Measurements from ENCODE around the gene HABP4.

Gene HABP4

DNA sequence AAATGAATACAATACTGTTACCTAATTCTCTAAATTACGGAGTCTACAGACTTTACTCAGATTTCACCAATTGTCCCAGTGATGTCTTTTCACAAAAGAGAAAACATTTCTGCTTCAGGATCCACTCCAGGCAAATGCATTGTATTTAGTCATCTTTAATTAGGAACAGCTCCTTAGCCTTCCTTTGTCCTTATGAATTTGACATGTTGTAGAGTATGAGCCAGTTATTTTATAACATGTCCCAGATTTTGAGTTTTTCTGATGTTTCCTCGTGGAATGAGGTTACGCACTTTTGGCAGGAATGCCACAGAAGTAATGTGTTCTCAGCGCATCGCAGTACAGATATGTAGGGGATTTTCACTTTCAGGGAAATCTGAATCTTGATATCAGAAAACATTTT lies 10.5 kb downstream of the HABP4 start:
- Histone ChIP-seq H3K36me3 (ENCODE audit: control insufficient read depth, insufficient read depth, low read length) (no peaks in the 10 kb centered on the region), H3K27me3 (ENCODE audit: control insufficient read depth, insufficient read depth, low read length) (no peaks in the 10 kb centered on the region), H3K9ac (ENCODE audit: low read depth, low read length) (no peak overlapping the region), H3K4me1 (ENCODE audit: control insufficient read depth, insufficient read depth, low read length) (peaks cover 9% of the 10 kb centered on the region), H3K4me3 (ENCODE audit: low read depth, low read length) (no peak overlapping the region), H3K9me3 (ENCODE audit: control insufficient read depth, insufficient read depth, low read length) (no peaks in the 10 kb centered on the region)

DNA sequence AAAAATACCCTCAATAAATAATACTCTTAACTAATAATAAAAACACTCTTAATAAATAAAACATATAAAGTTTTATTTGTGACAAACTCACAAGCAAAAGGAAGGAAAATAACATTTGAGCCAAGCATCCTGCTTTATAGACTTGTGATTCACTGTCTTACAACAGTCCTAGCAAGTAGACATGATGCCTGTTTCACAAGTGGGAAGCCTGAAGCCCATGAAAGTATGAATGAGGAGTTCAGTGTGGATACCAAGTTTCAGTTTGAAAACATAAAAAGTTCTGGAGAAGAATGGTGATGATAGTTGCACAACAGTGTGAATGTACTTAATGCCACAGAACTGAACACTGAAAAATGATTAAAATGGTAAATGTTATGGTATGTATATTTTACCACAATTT lies 10.9 kb downstream of the HABP4 start:
- Histone ChIP-seq H3K4me3 (ENCODE audit: low read depth, low read length) (no peak overlapping the region), H3K36me3 (ENCODE audit: control insufficient read depth, insufficient read depth, low read length) (no peaks in the 10 kb centered on the region), H3K27me3 (ENCODE audit: control insufficient read depth, insufficient read depth, low read length) (no peaks in the 10 kb centered on the region), H3K4me1 (ENCODE audit: control insufficient read depth, insufficient read depth, low read length) (peaks cover 9% of the 10 kb centered on the region), H3K9ac (ENCODE audit: low read depth, low read length) (no peak overlapping the region), H3K9me3 (ENCODE audit: control insufficient read depth, insufficient read depth, low read length) (no peaks in the 10 kb centered on the region)

DNA sequence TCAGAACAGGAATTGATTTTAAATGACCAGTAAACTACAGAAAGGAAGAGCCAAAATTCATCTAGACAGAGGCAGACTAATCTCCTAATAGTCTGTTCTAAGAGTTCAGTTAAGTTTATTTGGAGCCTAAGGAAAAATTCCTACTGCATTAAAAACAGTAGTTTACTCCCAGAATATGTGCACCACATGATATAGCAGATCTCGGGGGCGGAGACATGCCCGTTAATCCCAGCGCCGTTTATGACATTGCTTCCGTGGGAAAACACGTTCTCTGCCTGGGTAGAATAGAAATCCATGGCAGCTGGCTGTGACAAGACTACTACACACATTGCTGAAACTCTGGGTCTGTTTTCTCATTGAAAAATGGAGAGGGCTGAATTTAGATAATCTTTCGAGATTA lies 11.4 kb downstream of the HABP4 start:
- no peaks in the 10 kb centered on the region for H3K36me3 ChIP-seq (ENCODE audit: control insufficient read depth, insufficient read depth, low read length)
- no peaks in the 10 kb centered on the region for H3K9me3 ChIP-seq (ENCODE audit: control insufficient read depth, insufficient read depth, low read length)
- no peaks in the 10 kb centered on the region for H3K27me3 ChIP-seq (ENCODE audit: control insufficient read depth, insufficient read depth, low read length)
- no peak overlapping the region for H3K9ac ChIP-seq (ENCODE audit: low read depth, low read length)
- peaks cover 9% of the 10 kb centered on the region for H3K4me1 ChIP-seq (ENCODE audit: control insufficient read depth, insufficient read depth, low read length)
- no peak overlapping the region for H3K4me3 ChIP-seq (ENCODE audit: low read depth, low read length)

DNA sequence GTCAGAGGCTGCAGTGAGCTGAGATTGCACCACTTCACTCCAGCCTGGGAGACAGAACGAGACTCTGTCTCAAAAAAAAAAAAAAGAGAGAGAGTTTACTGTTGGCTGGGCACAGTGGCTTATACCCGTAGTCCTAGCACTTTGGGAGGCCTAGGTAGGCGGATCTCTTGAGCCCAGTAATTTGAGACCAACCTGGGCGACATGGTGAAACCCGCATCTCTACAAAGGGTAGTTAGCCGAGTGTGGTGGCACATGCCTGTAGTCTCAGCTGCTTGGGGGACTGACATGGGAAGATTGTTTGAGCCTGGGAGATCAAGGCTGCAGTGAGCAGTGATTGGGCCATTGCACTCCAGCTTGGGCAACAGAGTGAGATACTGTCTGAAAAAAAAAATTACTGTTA lies 12.6 kb downstream of the HABP4 start:
- Histone ChIP-seq H3K27me3 (ENCODE audit: control insufficient read depth, insufficient read depth, low read length) (no peaks in the 10 kb centered on the region), H3K4me3 (ENCODE audit: low read depth, low read length) (no peak overlapping the region), H3K4me1 (ENCODE audit: control insufficient read depth, insufficient read depth, low read length) (peaks cover 9% of the 10 kb centered on the region), H3K36me3 (ENCODE audit: control insufficient read depth, insufficient read depth, low read length) (no peaks in the 10 kb centered on the region), H3K9me3 (ENCODE audit: control insufficient read depth, insufficient read depth, low read length) (no peaks in the 10 kb centered on the region), H3K9ac (ENCODE audit: low read depth, low read length) (no peak overlapping the region)

DNA sequence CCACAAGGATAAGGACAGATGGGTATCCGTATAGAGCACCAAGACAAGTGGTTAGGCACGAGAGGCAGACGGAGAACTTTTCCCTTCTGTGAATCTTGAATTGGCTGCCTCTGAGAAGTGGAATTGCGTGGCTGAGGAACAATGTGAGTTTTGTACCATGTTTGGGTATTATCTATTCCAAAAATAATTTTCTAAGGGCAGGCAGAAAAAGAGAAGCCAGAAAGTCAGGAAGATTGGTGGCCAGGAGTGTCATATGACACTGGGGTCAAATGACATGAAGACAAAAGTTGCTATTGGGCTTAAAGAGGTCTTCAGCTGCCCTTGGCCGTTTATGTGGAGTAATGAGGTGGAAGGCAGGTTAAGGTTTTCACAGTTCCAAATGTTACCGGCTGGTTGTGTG lies 14.5 kb downstream of the HABP4 start:
- Histone ChIP-seq H3K4me1 (ENCODE audit: control insufficient read depth, insufficient read depth, low read length) (peaks cover 9% of the 10 kb centered on the region), H3K4me3 (ENCODE audit: low read depth, low read length) (no peak overlapping the region), H3K9me3 (ENCODE audit: control insufficient read depth, insufficient read depth, low read length) (no peaks in the 10 kb centered on the region), H3K27me3 (ENCODE audit: control insufficient read depth, insufficient read depth, low read length) (no peaks in the 10 kb centered on the region), H3K36me3 (ENCODE audit: control insufficient read depth, insufficient read depth, low read length) (no peaks in the 10 kb centered on the region), H3K9ac (ENCODE audit: low read depth, low read length) (no peak overlapping the region)

DNA sequence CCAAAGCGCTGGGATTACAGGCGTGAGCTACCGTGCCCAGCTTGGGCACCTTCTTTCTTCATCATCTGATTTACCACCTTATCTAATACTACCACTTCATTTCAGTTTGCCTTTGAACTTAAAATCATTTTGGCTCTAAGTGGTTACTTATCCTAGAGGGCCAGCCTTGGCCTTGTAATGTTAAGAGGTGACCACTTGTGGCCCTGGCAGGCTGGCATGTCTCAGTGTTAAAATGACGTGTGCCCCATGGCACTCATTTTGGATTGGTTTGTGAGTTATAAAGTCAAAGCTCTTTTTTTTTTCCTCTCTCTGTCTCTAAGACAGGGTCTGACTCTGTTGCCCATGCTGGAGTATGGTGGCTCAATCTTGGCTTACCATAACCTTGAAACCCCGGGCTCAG lies 17.8 kb downstream of the HABP4 start:
- Histone ChIP-seq H3K4me3 (ENCODE audit: low read depth, low read length) (no peak overlapping the region), H3K27me3 (ENCODE audit: control insufficient read depth, insufficient read depth, low read length) (no peaks in the 10 kb centered on the region), H3K36me3 (ENCODE audit: control insufficient read depth, insufficient read depth, low read length) (no peaks in the 10 kb centered on the region), H3K9ac (ENCODE audit: low read depth, low read length) (no peak overlapping the region), H3K9me3 (ENCODE audit: control insufficient read depth, insufficient read depth, low read length) (no peaks in the 10 kb centered on the region), H3K4me1 (ENCODE audit: control insufficient read depth, insufficient read depth, low read length) (no peaks in the 10 kb centered on the region)

DNA sequence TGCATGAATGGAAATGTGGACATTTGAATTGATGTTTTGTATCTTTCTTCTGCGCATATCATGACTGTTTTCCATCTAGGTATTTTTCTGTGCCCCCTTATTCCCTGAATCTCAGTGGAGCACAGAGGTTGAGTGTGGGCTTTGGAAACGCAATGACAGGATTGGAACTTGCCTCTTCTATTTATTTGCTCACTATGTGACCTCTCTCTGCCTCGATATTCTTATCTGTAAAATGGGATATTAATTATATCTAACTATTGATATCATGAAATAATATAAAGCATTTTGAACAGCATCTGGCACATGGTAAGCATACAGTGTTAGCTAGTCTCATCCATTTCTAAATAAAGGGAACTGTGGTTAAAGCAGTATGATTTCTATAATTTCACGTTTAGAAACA lies 26.0 kb downstream of the HABP4 start:
- no peaks in the 10 kb centered on the region for H3K9me3 ChIP-seq (ENCODE audit: control insufficient read depth, insufficient read depth, low read length)
- no peaks in the 10 kb centered on the region for H3K36me3 ChIP-seq (ENCODE audit: control insufficient read depth, insufficient read depth, low read length)
- no peaks in the 10 kb centered on the region for H3K27me3 ChIP-seq (ENCODE audit: control insufficient read depth, insufficient read depth, low read length)
- H3K4me3 ChIP-seq (ENCODE audit: low read depth, low read length), result no peak overlapping the region
- H3K9ac ChIP-seq (ENCODE audit: low read depth, low read length), result no peak overlapping the region
- no peaks in the 10 kb centered on the region for H3K4me1 ChIP-seq (ENCODE audit: control insufficient read depth, insufficient read depth, low read length)

DNA sequence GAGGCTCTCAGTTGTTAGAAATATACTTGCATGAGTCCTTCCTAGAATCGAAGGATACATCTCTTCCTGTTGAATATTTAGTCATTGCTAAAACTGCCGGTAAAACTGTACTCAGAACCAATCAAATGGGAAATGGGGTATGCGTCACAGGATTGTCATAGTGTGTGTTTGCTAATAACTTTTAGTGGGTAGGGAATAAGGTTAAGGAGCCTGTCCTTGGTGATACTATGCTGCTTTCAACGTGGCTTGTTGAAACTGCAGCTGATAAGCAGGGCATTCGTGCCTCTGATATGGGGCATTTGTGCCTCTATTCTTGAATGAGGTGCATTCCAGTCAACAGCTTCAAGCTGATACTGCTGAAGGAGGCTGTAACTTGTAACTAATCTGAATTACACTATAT lies 26.6 kb downstream of the HABP4 start:
- no peaks in the 10 kb centered on the region for H3K9me3 ChIP-seq (ENCODE audit: control insufficient read depth, insufficient read depth, low read length)
- H3K4me3 ChIP-seq (ENCODE audit: low read depth, low read length), result no peak overlapping the region
- H3K27me3 ChIP-seq (ENCODE audit: control insufficient read depth, insufficient read depth, low read length), result no peaks in the 10 kb centered on the region
- H3K36me3 ChIP-seq (ENCODE audit: control insufficient read depth, insufficient read depth, low read length), result no peaks in the 10 kb centered on the region
- no peak overlapping the region for H3K9ac ChIP-seq (ENCODE audit: low read depth, low read length)
- H3K4me1 ChIP-seq (ENCODE audit: control insufficient read depth, insufficient read depth, low read length), result no peaks in the 10 kb centered on the region

DNA sequence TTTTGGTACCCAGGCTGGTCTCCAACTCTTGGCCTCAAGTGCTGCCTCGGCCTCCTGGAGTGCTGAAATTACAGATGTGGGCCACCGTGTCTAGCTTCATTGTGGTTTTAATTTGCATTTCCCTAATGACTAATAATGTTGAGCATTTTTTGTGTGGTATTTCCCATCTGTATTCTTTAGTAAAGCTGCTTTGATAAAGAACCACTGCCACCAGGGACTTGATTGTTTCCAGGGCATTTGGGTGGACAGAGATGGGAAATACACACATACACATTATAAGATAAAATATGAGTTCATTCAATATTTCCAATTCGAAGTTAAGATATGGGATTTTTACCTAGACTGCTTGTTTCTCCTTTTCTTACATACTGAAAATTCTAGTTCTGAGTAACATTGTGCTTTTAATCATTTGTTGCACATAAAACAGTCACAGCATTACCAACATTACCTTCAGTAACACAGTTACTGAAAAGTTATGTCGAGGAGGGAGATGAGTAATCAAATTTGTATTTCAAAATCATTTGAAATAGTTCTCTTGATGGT lies 28.9 kb downstream of the HABP4 start:
- Histone ChIP-seq H3K9ac (ENCODE audit: low read depth, low read length) (no peak overlapping the region), H3K36me3 (ENCODE audit: control insufficient read depth, insufficient read depth, low read length) (no peaks in the 10 kb centered on the region), H3K27me3 (ENCODE audit: control insufficient read depth, insufficient read depth, low read length) (no peaks in the 10 kb centered on the region), H3K4me3 (ENCODE audit: low read depth, low read length) (no peak overlapping the region), H3K9me3 (ENCODE audit: control insufficient read depth, insufficient read depth, low read length) (no peaks in the 10 kb centered on the region), H3K4me1 (ENCODE audit: control insufficient read depth, insufficient read depth, low read length) (no peaks in the 10 kb centered on the region)

DNA sequence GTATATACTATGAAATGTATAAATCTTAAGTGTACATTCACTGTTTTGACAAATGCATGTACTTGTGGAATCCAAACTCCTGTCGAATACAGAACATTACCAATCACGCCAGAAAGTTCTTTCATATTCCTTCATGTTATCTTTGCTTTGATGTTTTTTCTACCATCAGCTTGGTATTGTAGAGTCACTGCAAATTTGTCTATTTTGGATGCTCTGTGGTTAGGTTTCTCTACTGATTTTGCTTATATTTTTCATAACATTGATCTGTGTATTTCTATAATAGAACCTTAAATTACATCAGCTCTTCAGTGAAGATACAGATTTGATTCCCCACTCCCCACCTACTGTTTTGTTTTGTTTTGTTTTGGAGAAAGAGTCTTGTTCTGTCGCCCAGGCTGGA lies 30.8 kb downstream of the HABP4 start:
- no peaks in the 10 kb centered on the region for H3K27me3 ChIP-seq (ENCODE audit: control insufficient read depth, insufficient read depth, low read length)
- no peaks in the 10 kb centered on the region for H3K9me3 ChIP-seq (ENCODE audit: control insufficient read depth, insufficient read depth, low read length)
- H3K9ac ChIP-seq (ENCODE audit: low read depth, low read length), result no peak overlapping the region
- H3K4me3 ChIP-seq (ENCODE audit: low read depth, low read length), result no peak overlapping the region
- H3K4me1 ChIP-seq (ENCODE audit: control insufficient read depth, insufficient read depth, low read length), result no peaks in the 10 kb centered on the region
- no peaks in the 10 kb centered on the region for H3K36me3 ChIP-seq (ENCODE audit: control insufficient read depth, insufficient read depth, low read length)

DNA sequence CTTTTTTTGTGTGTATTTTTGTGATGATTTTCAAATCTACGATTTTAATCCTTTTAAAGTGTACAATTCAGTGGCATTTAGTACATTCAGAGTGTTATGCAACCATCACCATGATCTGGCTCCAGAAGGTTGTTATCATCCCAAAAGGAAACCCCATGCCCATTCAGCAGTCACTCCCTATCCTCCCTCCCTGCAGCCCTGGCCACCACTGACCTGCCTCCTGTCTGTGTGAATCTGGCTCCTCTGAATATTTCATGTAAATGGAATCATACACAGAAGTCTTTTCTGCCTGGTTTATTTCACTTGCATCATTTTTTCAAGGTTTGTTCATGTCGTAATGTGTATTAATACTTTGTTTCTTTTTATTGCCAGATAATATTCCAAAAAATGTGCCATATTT lies 32.5 kb downstream of the HABP4 start:
- Histone ChIP-seq H3K9ac (ENCODE audit: low read depth, low read length) (no peak overlapping the region), H3K4me3 (ENCODE audit: low read depth, low read length) (no peak overlapping the region), H3K4me1 (ENCODE audit: control insufficient read depth, insufficient read depth, low read length) (no peaks in the 10 kb centered on the region), H3K36me3 (ENCODE audit: control insufficient read depth, insufficient read depth, low read length) (no peaks in the 10 kb centered on the region), H3K9me3 (ENCODE audit: control insufficient read depth, insufficient read depth, low read length) (no peaks in the 10 kb centered on the region), H3K27me3 (ENCODE audit: control insufficient read depth, insufficient read depth, low read length) (no peaks in the 10 kb centered on the region)

DNA sequence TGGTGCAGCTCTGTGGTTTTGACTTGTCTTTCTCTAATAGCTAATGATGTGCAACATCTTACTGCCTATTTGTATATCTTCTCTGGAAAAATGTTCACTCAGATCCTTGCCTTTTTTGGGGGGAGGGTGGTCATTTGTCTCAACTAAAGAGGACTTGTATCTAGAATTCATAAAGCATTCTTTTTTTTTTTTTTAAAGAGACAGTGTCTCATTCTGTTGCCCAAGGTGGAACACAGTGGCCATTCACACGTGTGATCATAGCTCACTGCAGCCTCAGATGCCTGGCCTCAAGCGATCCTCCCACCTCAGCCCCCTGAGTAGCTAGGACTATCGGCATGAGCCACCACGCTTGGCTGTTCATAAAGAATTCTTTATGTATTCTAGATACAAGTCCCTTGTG lies 33.2 kb downstream of the HABP4 start:
- no peaks in the 10 kb centered on the region for H3K27me3 ChIP-seq (ENCODE audit: control insufficient read depth, insufficient read depth, low read length)
- H3K36me3 ChIP-seq (ENCODE audit: control insufficient read depth, insufficient read depth, low read length), result peaks cover 2% of the 10 kb centered on the region
- no peaks in the 10 kb centered on the region for H3K9me3 ChIP-seq (ENCODE audit: control insufficient read depth, insufficient read depth, low read length)
- no peak overlapping the region for H3K4me3 ChIP-seq (ENCODE audit: low read depth, low read length)
- no peak overlapping the region for H3K9ac ChIP-seq (ENCODE audit: low read depth, low read length)
- H3K4me1 ChIP-seq (ENCODE audit: control insufficient read depth, insufficient read depth, low read length), result no peaks in the 10 kb centered on the region

Measured in iPS-15b (cell line).